Measurements from ENCODE around the gene SNAP25.

Gene SNAP25

GRCh38 chr20:10306440-10307358, 88.1 kb downstream of the SNAP25 start:
- no peaks in the 10 kb centered on the region for H3K4me1 ChIP-seq (ENCODE audit: control insufficient read depth, low read length)
- no peaks in the 10 kb centered on the region for H3F3A ChIP-seq (ENCODE audit: control insufficient read depth, insufficient read depth)
- H3K79me2 ChIP-seq (ENCODE audit: control insufficient read depth, low read length), result no peaks in the 10 kb centered on the region
- no peaks in the 10 kb centered on the region for H3K27me3 ChIP-seq (ENCODE audit: control insufficient read depth, low read length)
- no peak overlapping the region for H3K4me3 ChIP-seq (ENCODE audit: low read length)
- H4K20me1 ChIP-seq (ENCODE audit: control insufficient read depth, insufficient read depth, low read depth, low read length), result no peaks in the 10 kb centered on the region
- H3K27ac ChIP-seq (ENCODE audit: low read depth, low read length), result no peak overlapping the region
- no peaks in the 10 kb centered on the region for H3K9me2 ChIP-seq (replicated peaks; ENCODE audit: control insufficient read depth, low read length)
- no peak overlapping the region for H3K4me2 ChIP-seq (ENCODE audit: low read length)
- H3K36me3 ChIP-seq (ENCODE audit: control insufficient read depth, low read length), result no peaks in the 10 kb centered on the region
- TF ChIP-seq EZH2phosphoT487 (IDR thresholded peaks at IDR 0.05; ENCODE audit: borderline replicate concordance, low read length) (no peak), CTCF (IDR thresholded peaks at IDR 0.05; ENCODE audit: low read depth, low read length, poor library complexity, severe bottlenecking) (no peak)
- H3K9me3 ChIP-seq (ENCODE audit: control insufficient read depth, insufficient read depth, low read length), result no peaks in the 10 kb centered on the region

- Histone ChIP-seq H3K4me2 (ENCODE audit: low read length) (no peak overlapping the region), H3K4me1 (ENCODE audit: control insufficient read depth, low read length) (no peaks in the 10 kb centered on the region), H3K27ac (ENCODE audit: low read depth, low read length) (no peak overlapping the region)
These were observed 88.7 kb downstream of the SNAP25 start for GRCh38 chr20:10307359-10307735.

GRCh38 chr20:10308652-10309051, 90.0 kb downstream of the SNAP25 start:
- no peaks in the 10 kb centered on the region for H3K36me3 ChIP-seq (ENCODE audit: control insufficient read depth, low read length)
- H3K79me2 ChIP-seq (ENCODE audit: control insufficient read depth, low read length), result no peaks in the 10 kb centered on the region
- no peaks in the 10 kb centered on the region for H4K20me1 ChIP-seq (ENCODE audit: control insufficient read depth, insufficient read depth, low read depth, low read length)
- H3K4me1 ChIP-seq (ENCODE audit: control insufficient read depth, low read length), result no peaks in the 10 kb centered on the region
- no peak overlapping the region for H3K4me2 ChIP-seq (ENCODE audit: low read length)
- no peaks in the 10 kb centered on the region for H3F3A ChIP-seq (ENCODE audit: control insufficient read depth, insufficient read depth)
- H3K27me3 ChIP-seq (ENCODE audit: control insufficient read depth, low read length), result no peaks in the 10 kb centered on the region
- H3K9me2 ChIP-seq (replicated peaks; ENCODE audit: control insufficient read depth, low read length), result no peaks in the 10 kb centered on the region
- TF ChIP-seq CTCF (IDR thresholded peaks at IDR 0.05; ENCODE audit: low read depth, low read length, poor library complexity, severe bottlenecking) (no peak), EZH2phosphoT487 (IDR thresholded peaks at IDR 0.05; ENCODE audit: borderline replicate concordance, low read length) (no peak)
- no peak overlapping the region for H3K4me3 ChIP-seq (ENCODE audit: low read length)
- H3K9me3 ChIP-seq (ENCODE audit: control insufficient read depth, insufficient read depth, low read length), result no peaks in the 10 kb centered on the region
- no peak overlapping the region for H3K27ac ChIP-seq (ENCODE audit: low read depth, low read length)

More at GRCh38 chr20:10307359-10307735, 88.7 kb downstream of the SNAP25 start:
- Histone ChIP-seq H3K9me2 (replicated peaks; ENCODE audit: control insufficient read depth, low read length) (no peaks in the 10 kb centered on the region), H3K4me3 (ENCODE audit: low read length) (no peak overlapping the region), H4K20me1 (ENCODE audit: control insufficient read depth, insufficient read depth, low read depth, low read length) (no peaks in the 10 kb centered on the region), H3F3A (ENCODE audit: control insufficient read depth, insufficient read depth) (no peaks in the 10 kb centered on the region), H3K9me3 (ENCODE audit: control insufficient read depth, insufficient read depth, low read length) (no peaks in the 10 kb centered on the region), H3K79me2 (ENCODE audit: control insufficient read depth, low read length) (no peaks in the 10 kb centered on the region), H3K27me3 (ENCODE audit: control insufficient read depth, low read length) (no peaks in the 10 kb centered on the region), H3K36me3 (ENCODE audit: control insufficient read depth, low read length) (no peaks in the 10 kb centered on the region)
- no peak for TF ChIP-seq EZH2phosphoT487 (IDR thresholded peaks at IDR 0.05; ENCODE audit: borderline replicate concordance, low read length)
- TF ChIP-seq CTCF (IDR thresholded peaks at IDR 0.05; ENCODE audit: low read depth, low read length, poor library complexity, severe bottlenecking), result no peak
